OCI-LY1 (cell line): ENCODE results near the gene MLF2.

ENCODE experiments used
- H2AFZ ChIP-seq: fragments of 200-600 bp; sonication (generic), shearing (Covaris generic); 2 replicates; pipeline ENCODE4 v1.6.0; 2014; ENCODE audit warnings: antibody characterized with exemption, mild to moderate bottlenecking, low read length
- H3F3A ChIP-seq: fragments of 200-600 bp; sonication (generic), shearing (Covaris generic); 2 replicates; pipeline ENCODE4 v1.6.0; 2014; ENCODE audit warnings: mild to moderate bottlenecking, antibody characterized with exemption, low read length, moderate library complexity; ENCODE audit not compliant: insufficient read depth
- H3K27ac ChIP-seq: fragments of 200-600 bp; sonication (generic); 2 replicates; pipeline ENCODE4 v1.5.1; 2014; ENCODE audit warnings: low read length, mixed run types, mild to moderate bottlenecking, low read depth; ENCODE audit not compliant: poor library complexity, severe bottlenecking
- H3K27me3 ChIP-seq: fragments of 200-600 bp; sonication (generic); 2 replicates; pipeline ENCODE4 v1.6.0; 2014; ENCODE audit warnings: antibody characterized with exemption, mild to moderate bottlenecking, low read length, moderate library complexity; ENCODE audit not compliant: insufficient read depth
- H3K36me3 ChIP-seq: fragments of 200-600 bp; sonication (generic); 2 replicates; pipeline ENCODE4 v1.6.1; 2014; ENCODE audit warnings: mild to moderate bottlenecking, antibody characterized with exemption, low read length, moderate library complexity, mixed read lengths; ENCODE audit not compliant: insufficient read depth
- H3K4me1 ChIP-seq: fragments of 200-600 bp; sonication (generic); 2 replicates; pipeline ENCODE4 v1.5.1; 2014; ENCODE audit warnings: mild to moderate bottlenecking, low read length, moderate library complexity; ENCODE audit not compliant: insufficient read depth, severe bottlenecking
- H3K4me2 ChIP-seq: fragments of 200-600 bp; sonication (generic), shearing (Covaris generic); 2 replicates; pipeline ENCODE4 v1.6.1; 2014; ENCODE audit warnings: low read length
- H3K4me3 ChIP-seq: fragments of 200-600 bp; sonication (generic); 2 replicates; pipeline ENCODE4 v1.5.1; 2014; ENCODE audit warnings: low read length, low read depth, mild to moderate bottlenecking, mixed read lengths; ENCODE audit not compliant: poor library complexity, severe bottlenecking
- H3K79me2 ChIP-seq: fragments of 200-600 bp; shearing (Covaris generic); 2 replicates; pipeline ENCODE4 v1.6.1; 2016; ENCODE audit warnings: mixed run types, low read length, mixed read lengths; ENCODE audit not compliant: insufficient read depth
- H3K9ac ChIP-seq: fragments of 200-600 bp; sonication (generic), shearing (Covaris generic); 2 replicates; pipeline ENCODE4 v1.6.1; 2014; ENCODE audit warnings: mild to moderate bottlenecking, low read length, mixed read lengths
- H3K9me2 ChIP-seq: fragments of 200-600 bp; sonication (generic), shearing (Covaris generic); 2 replicates; pipeline ENCODE4 v1.6.1; 2014; ENCODE audit warnings: low read depth, mild to moderate bottlenecking, low read length, mixed read lengths
- H3K9me3 ChIP-seq: fragments of 200-600 bp; shearing (Covaris generic); 2 replicates; pipeline ENCODE4 v1.6.1; 2014; ENCODE audit warnings: low read length, mixed read lengths
- H4K20me1 ChIP-seq: fragments of 200-600 bp; sonication (generic), shearing (Covaris generic); 2 replicates; pipeline ENCODE4 v1.6.0; 2016; ENCODE audit warnings: mild to moderate bottlenecking, low read length; ENCODE audit not compliant: insufficient read depth
- EZH2 ChIP-seq: fragments of 200-600 bp; sonication (generic), shearing (Covaris generic); IDR thresholded peaks from 2 replicates; pipeline ENCODE4 v1.8.0; 2017; ENCODE audit warnings: borderline replicate concordance, mixed run types, mild to moderate bottlenecking, antibody characterized with exemption, low read length, moderate library complexity, mixed read lengths
- TF ChIP-seq, protein P1 (sequence below): fragments of 200-600 bp; sonication (generic), shearing (Covaris generic); IDR thresholded peaks from 2 replicates; pipeline ENCODE4 v1.5.1; 2017; ENCODE audit warnings: mild to moderate bottlenecking, antibody characterized with exemption, low read length, moderate library complexity, mixed read lengths

Gene MLF2

DNA sequence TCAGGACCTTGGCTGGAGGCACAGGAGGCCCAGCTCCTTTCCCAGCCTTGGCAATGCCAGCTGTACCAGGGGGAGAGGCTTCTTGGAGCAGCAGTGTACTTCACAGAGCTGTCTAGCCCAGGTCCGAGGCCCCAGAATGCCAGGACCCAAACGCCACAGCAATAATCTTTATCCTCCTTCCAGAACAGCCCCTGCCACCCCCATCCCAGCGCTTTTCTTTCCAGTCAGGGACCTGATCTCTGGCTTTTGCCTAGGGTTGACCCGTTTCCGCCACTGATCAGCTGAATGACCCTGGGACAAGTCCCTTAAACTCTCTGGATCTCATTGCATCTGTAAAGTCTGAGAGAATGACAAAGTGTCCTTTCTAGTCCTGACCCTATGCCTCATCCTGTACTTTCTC lies 24.4 kb upstream of the MLF2 start:
- H4K20me1 ChIP-seq: no peaks in the 10 kb centered on the region
- no peak overlapping the region for H3K4me2 ChIP-seq
- peaks cover 19% of the 10 kb centered on the region; the same call in 1 of the 2 replicates for H3K27me3 ChIP-seq
- no peaks in the 10 kb centered on the region for H3K79me2 ChIP-seq
- no peak overlapping the region for H3K9ac ChIP-seq
- no peak overlapping the region for H3K27ac ChIP-seq
- H3K4me3 ChIP-seq: no peak overlapping the region
- H3K9me3 ChIP-seq: no peaks in the 10 kb centered on the region
- TF ChIP-seq EZH2: no peak
- TF ChIP-seq, protein P1, sequence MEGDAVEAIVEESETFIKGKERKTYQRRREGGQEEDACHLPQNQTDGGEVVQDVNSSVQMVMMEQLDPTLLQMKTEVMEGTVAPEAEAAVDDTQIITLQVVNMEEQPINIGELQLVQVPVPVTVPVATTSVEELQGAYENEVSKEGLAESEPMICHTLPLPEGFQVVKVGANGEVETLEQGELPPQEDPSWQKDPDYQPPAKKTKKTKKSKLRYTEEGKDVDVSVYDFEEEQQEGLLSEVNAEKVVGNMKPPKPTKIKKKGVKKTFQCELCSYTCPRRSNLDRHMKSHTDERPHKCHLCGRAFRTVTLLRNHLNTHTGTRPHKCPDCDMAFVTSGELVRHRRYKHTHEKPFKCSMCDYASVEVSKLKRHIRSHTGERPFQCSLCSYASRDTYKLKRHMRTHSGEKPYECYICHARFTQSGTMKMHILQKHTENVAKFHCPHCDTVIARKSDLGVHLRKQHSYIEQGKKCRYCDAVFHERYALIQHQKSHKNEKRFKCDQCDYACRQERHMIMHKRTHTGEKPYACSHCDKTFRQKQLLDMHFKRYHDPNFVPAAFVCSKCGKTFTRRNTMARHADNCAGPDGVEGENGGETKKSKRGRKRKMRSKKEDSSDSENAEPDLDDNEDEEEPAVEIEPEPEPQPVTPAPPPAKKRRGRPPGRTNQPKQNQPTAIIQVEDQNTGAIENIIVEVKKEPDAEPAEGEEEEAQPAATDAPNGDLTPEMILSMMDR: no peak
- H3K4me1 ChIP-seq: peaks cover 12% of the 10 kb centered on the region
- H2AFZ ChIP-seq: no peak overlapping the region
- H3F3A ChIP-seq: no peaks in the 10 kb centered on the region
- H3K36me3 ChIP-seq: no peaks in the 10 kb centered on the region
- H3K9me2 ChIP-seq: no peaks in the 10 kb centered on the region

DNA sequence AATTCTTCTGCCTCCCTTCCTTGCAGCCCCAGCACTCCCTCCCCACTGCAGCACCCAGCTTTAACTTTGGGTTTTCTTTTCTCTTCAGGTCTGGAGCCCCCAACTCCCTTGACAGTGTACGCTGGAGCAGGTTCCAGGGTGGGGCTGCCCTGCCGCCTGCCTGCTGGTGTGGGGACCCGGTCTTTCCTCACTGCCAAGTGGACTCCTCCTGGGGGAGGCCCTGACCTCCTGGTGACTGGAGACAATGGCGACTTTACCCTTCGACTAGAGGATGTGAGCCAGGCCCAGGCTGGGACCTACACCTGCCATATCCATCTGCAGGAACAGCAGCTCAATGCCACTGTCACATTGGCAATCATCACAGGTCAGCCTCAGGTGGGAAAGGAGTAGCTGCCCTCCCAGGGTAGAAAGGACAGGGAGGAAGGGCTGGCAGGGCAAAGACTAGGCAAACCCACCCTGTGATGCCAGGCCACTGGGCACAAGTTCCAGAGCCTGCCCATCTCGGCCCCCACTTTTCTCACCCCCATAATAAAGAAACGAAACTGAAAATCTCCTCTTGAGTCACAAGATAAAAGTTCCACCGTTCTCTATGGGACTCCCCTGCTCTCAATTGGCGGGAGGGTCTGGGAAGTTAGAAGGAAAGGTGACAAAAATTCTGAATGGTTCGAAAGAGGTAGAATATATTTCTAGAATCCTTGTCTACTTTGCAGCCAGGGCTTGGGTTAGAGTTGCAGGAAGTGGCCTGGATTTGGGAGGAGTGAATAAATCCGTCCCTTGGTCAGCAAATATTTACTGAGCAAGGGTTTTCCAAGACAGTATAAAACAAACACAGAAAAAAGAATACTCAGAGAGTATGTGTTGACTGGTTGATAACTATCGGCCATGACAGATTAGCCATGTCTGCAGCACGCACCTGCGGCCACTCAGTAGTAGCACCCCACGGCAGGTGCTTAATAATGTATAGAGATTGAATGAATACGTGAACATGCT lies 22.5 kb upstream of the MLF2 start:
- Histone ChIP-seq H3K9ac (no peak overlapping the region), H3K4me3 (no peak overlapping the region)

GRCh38 chr12:6774499-6775062 lies 21.6 kb upstream of the MLF2 start:
- TF ChIP-seq, protein P1: no peak
- no peak for TF ChIP-seq EZH2
- no peaks in the 10 kb centered on the region for H3F3A ChIP-seq
- no peak overlapping the region for H3K27ac ChIP-seq
- H3K27me3 ChIP-seq: peaks cover 24% of the 10 kb centered on the region; the same call in 1 of the 2 replicates
- H2AFZ ChIP-seq: no peak overlapping the region
- H3K4me3 ChIP-seq: no peak overlapping the region
- H3K4me2 ChIP-seq: no peak overlapping the region
- no peak overlapping the region for H3K9ac ChIP-seq
- H3K9me3 ChIP-seq: no peaks in the 10 kb centered on the region
- no peaks in the 10 kb centered on the region for H3K36me3 ChIP-seq
- no peaks in the 10 kb centered on the region for H3K9me2 ChIP-seq
- H3K4me1 ChIP-seq: peaks cover 12% of the 10 kb centered on the region
- H4K20me1 ChIP-seq: no peaks in the 10 kb centered on the region
- H3K79me2 ChIP-seq: no peaks in the 10 kb centered on the region

More for the DNA sequence above, 22.5 kb upstream of the MLF2 start:
- Histone ChIP-seq H3K27me3 (peaks cover 24% of the 10 kb centered on the region; the same call in 1 of the 2 replicates), H2AFZ (no peak overlapping the region), H3K79me2 (no peaks in the 10 kb centered on the region), H3K27ac (no peak overlapping the region), H3K9me2 (no peaks in the 10 kb centered on the region), H3F3A (no peaks in the 10 kb centered on the region), H3K9me3 (no peaks in the 10 kb centered on the region), H3K4me1 (peaks cover 12% of the 10 kb centered on the region), H4K20me1 (no peaks in the 10 kb centered on the region), H3K4me2 (no peak overlapping the region), H3K36me3 (no peaks in the 10 kb centered on the region)
- TF ChIP-seq EZH2: no peak
- TF ChIP-seq, protein P1: no peak
